HL-60 (cell line): Measurements from ENCODE around the gene CTSH.
A peak's percentile ranks its signal among the peaks of the same experiment; 100 is the strongest.

Source experiments
- DNase-seq, 2 experiments: peaks; one replicate each; pipeline ENCODE4 v3.0.0-alpha.2; 2010 to 2020; ENCODE audit warnings: low read depth in 1 of 2, low spot score in 1 of 2
- H3K27ac ChIP-seq: fragments of 250-450 bp; sonication (Bioruptor Pico); replicated peaks from 2 replicates; pipeline ENCODE4 v1.5.1; 2020; ENCODE audit warnings: mild to moderate bottlenecking, moderate library complexity
- H3K27me3 ChIP-seq: fragments of 250-450 bp; sonication (Bioruptor Pico); 2 replicates; pipeline ENCODE4 v1.5.1; 2021; ENCODE audit warnings: mild to moderate bottlenecking, moderate library complexity; ENCODE audit not compliant: insufficient read depth, poor library complexity, severe bottlenecking
- H3K4me3 ChIP-seq: replicated peaks from 2 replicates; pipeline ENCODE4 v1.5.1; 2011; ENCODE audit warnings: mild to moderate bottlenecking, control low read depth, low read length; ENCODE audit not compliant: insufficient read depth
- GABPA ChIP-seq: IDR thresholded peaks from 2 replicates; pipeline ENCODE4 v1.6.1; 2012; ENCODE audit warnings: low read depth
- POLR2AphosphoS5 ChIP-seq: IDR thresholded peaks from 2 replicates; pipeline ENCODE4 v1.6.1; 2012; ENCODE audit warnings: low read depth
- SPI1 ChIP-seq: IDR thresholded peaks from 2 replicates; pipeline ENCODE4 v1.6.1; 2012; ENCODE audit warnings: low read depth, mild to moderate bottlenecking, borderline replicate concordance
- TF ChIP-seq, protein P1 (sequence below): IDR thresholded peaks from one replicate; pipeline ENCODE4 v1.5.1; 2011; ENCODE audit warnings: low read length, control low read depth, inconsistent platforms; ENCODE audit not compliant: insufficient read depth
- TF ChIP-seq, protein P2 (sequence below): IDR thresholded peaks from 2 replicates; pipeline ENCODE4 v1.6.1; 2012; ENCODE audit warnings: low read depth; ENCODE audit not compliant: insufficient replicate concordance

The CTSH gene

DNA sequence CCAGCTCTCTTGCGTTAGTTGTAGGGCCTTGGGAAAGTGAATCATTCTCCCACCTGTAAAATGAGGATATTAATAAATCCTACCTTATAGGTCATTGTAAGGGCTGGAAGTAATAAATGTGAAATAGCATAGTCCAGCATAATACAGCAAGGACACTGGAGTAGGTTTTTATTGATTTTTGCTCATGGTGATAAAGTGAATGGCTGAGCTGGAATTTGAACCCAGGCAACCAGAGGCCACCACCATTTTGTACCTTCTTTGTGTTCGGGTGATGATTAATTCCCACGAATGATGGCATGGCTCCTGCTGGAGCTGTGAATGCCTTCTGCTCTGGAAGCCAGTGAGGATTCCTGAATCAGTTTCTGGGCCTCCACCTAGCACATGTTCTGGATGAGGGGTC lies 31.8 kb downstream of the CTSH start:
- Histone ChIP-seq H3K4me3 (no peak overlapping the region), H3K27ac (no peak overlapping the region), H3K27me3 (no peaks in the 10 kb centered on the region)
- TF ChIP-seq, protein P1, sequence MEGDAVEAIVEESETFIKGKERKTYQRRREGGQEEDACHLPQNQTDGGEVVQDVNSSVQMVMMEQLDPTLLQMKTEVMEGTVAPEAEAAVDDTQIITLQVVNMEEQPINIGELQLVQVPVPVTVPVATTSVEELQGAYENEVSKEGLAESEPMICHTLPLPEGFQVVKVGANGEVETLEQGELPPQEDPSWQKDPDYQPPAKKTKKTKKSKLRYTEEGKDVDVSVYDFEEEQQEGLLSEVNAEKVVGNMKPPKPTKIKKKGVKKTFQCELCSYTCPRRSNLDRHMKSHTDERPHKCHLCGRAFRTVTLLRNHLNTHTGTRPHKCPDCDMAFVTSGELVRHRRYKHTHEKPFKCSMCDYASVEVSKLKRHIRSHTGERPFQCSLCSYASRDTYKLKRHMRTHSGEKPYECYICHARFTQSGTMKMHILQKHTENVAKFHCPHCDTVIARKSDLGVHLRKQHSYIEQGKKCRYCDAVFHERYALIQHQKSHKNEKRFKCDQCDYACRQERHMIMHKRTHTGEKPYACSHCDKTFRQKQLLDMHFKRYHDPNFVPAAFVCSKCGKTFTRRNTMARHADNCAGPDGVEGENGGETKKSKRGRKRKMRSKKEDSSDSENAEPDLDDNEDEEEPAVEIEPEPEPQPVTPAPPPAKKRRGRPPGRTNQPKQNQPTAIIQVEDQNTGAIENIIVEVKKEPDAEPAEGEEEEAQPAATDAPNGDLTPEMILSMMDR, result no peak
- TF ChIP-seq GABPA, result no peak
- TF ChIP-seq, protein P2, sequence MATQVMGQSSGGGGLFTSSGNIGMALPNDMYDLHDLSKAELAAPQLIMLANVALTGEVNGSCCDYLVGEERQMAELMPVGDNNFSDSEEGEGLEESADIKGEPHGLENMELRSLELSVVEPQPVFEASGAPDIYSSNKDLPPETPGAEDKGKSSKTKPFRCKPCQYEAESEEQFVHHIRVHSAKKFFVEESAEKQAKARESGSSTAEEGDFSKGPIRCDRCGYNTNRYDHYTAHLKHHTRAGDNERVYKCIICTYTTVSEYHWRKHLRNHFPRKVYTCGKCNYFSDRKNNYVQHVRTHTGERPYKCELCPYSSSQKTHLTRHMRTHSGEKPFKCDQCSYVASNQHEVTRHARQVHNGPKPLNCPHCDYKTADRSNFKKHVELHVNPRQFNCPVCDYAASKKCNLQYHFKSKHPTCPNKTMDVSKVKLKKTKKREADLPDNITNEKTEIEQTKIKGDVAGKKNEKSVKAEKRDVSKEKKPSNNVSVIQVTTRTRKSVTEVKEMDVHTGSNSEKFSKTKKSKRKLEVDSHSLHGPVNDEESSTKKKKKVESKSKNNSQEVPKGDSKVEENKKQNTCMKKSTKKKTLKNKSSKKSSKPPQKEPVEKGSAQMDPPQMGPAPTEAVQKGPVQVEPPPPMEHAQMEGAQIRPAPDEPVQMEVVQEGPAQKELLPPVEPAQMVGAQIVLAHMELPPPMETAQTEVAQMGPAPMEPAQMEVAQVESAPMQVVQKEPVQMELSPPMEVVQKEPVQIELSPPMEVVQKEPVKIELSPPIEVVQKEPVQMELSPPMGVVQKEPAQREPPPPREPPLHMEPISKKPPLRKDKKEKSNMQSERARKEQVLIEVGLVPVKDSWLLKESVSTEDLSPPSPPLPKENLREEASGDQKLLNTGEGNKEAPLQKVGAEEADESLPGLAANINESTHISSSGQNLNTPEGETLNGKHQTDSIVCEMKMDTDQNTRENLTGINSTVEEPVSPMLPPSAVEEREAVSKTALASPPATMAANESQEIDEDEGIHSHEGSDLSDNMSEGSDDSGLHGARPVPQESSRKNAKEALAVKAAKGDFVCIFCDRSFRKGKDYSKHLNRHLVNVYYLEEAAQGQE, result no peak
- DNase-seq, result no peak

DNA sequence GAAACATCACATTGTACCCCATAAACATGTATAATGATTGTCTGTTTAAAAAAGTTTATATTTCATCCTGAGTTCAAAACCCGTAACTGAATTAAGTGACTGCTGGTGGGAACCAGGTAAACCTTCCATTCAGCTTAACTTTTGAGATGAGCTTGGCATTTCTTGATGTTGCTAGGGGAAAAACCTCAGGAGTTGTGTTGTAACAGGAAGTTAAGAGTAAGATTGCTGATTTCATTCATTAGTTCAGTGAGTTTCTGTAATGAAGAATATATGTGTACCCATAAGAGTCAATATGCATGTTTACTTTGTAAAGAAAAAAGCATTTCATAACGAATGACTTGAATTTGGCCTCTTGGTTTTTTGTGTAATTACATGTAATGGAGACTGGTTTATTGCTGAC lies 32.5 kb downstream of the CTSH start:
- no peak for TF ChIP-seq POLR2AphosphoS5
- TF ChIP-seq, protein P2, result no peak
- no peak for TF ChIP-seq GABPA
- TF ChIP-seq, protein P1, result no peak
- no peak for TF ChIP-seq SPI1
- H3K27me3 ChIP-seq, result no peaks in the 10 kb centered on the region
- no peak for DNase-seq
- H3K27ac ChIP-seq, result no peak overlapping the region
- no peak overlapping the region for H3K4me3 ChIP-seq

GRCh38 chr15:78910271-78910670 lies 34.6 kb downstream of the CTSH start:
- H3K4me3 ChIP-seq, result no peak overlapping the region
- no peak for DNase-seq
- TF ChIP-seq SPI1, result no peak
- no peak for TF ChIP-seq GABPA
- no peak for TF ChIP-seq POLR2AphosphoS5
- TF ChIP-seq, protein P1, result no peak
- no peaks in the 10 kb centered on the region for H3K27me3 ChIP-seq
- no peak overlapping the region for H3K27ac ChIP-seq

DNA sequence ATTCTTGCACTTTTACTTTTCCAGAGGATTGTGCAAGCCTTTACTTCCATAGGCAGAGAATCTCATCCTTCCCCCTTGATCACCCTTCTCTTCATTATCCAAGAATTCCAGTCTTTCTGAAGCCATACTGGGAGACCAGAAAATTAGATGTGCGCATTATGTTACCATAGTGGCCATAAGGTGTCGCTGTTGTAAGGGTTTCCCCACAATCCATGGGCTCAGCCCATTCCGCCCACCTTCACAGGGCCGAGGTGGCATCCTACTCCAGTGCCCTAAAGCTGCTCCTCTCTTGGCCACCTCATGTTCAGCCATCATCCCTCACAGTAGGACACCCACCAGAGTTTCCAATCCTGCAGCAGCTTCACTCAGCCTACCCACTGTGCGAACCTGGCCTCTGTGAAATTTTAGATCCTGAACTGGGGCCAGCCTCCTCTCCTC lies 35.0 kb downstream of the CTSH start:
- peak in 1 of 2 experiments; percentile 23 for DNase-seq
- TF ChIP-seq POLR2AphosphoS5 (peak; percentile 22; the same call in 1 of the 2 replicates), SPI1 (no peak), GABPA (no peak)
- TF ChIP-seq, protein P2, result no peak
- TF ChIP-seq, protein P1, result peak; percentile 67
- no peak overlapping the region for H3K27ac ChIP-seq
- no peak overlapping the region for H3K4me3 ChIP-seq
- no peaks in the 10 kb centered on the region for H3K27me3 ChIP-seq
